ENCODE results near the gene NCL. TPM values are rescaled to one million over a fixed set of nuclear protein-coding genes. Genes with fewer than 3 reads are reported as not detected.
A peak's percentile ranks its signal among the peaks of the same experiment; 100 is the strongest.

The NCL gene
- total RNA-seq, 1 donor from 2014 or later = 298 TPM

GRCh38 chr2:231425291-231425810 is 38.9 kb downstream of the NCL start:
- no peak for DNase-seq (ENCODE audit: low spot score)

GRCh38 chr2:231423176-231423575 is 41.1 kb downstream of the NCL start:
- Mint-ChIP-seq H3K27me3 (ENCODE audit: low read depth) (no peaks in the 10 kb centered on the region), H3K4me3 (ENCODE audit: unreplicated experiment) (no peak overlapping the region), H3K9me3 (ENCODE audit: low read depth) (no peaks in the 10 kb centered on the region), H3K4me1 (ENCODE audit: low read depth) (no peaks in the 10 kb centered on the region), H3K36me3 (ENCODE audit: low read depth) (no peaks in the 10 kb centered on the region), H3K27ac (ENCODE audit: unreplicated experiment) (no peak overlapping the region)
- no peak for DNase-seq (ENCODE audit: low spot score)
- no peak for TF ChIP-seq CTCF (IDR thresholded peaks at IDR 0.05)

More at GRCh38 chr2:231425291-231425810, 38.9 kb downstream of the NCL start:
- H3K4me3 Mint-ChIP-seq (ENCODE audit: unreplicated experiment) = no peak overlapping the region
- H3K9me3 Mint-ChIP-seq (ENCODE audit: low read depth) = no peaks in the 10 kb centered on the region
- TF ChIP-seq CTCF (IDR thresholded peaks at IDR 0.05) = no peak
- no peak overlapping the region for H3K27ac Mint-ChIP-seq (ENCODE audit: unreplicated experiment)
- no peaks in the 10 kb centered on the region for H3K4me1 Mint-ChIP-seq (ENCODE audit: low read depth)
- H3K27me3 Mint-ChIP-seq (ENCODE audit: low read depth) = no peaks in the 10 kb centered on the region
- no peaks in the 10 kb centered on the region for H3K36me3 Mint-ChIP-seq (ENCODE audit: low read depth)

- no peaks in the 10 kb centered on the region for H3K36me3 Mint-ChIP-seq (ENCODE audit: low read depth)
- no peaks in the 10 kb centered on the region for H3K4me1 Mint-ChIP-seq (ENCODE audit: low read depth)
- H3K27ac Mint-ChIP-seq (ENCODE audit: unreplicated experiment) = no peak overlapping the region
- no peak for TF ChIP-seq CTCF (IDR thresholded peaks at IDR 0.05)
- no peaks in the 10 kb centered on the region for H3K9me3 Mint-ChIP-seq (ENCODE audit: low read depth)
- H3K27me3 Mint-ChIP-seq (ENCODE audit: low read depth) = no peaks in the 10 kb centered on the region
- DNase-seq (ENCODE audit: low spot score) = no peak
- no peak overlapping the region for H3K4me3 Mint-ChIP-seq (ENCODE audit: unreplicated experiment)
Measured at GRCh38 chr2:231422056-231422455, 42.2 kb downstream of the NCL start.

GRCh38 chr2:231421051-231421580 is 43.2 kb downstream of the NCL start:
- Mint-ChIP-seq H3K9me3 (ENCODE audit: low read depth) (no peaks in the 10 kb centered on the region), H3K4me1 (ENCODE audit: low read depth) (no peaks in the 10 kb centered on the region), H3K27me3 (ENCODE audit: low read depth) (no peaks in the 10 kb centered on the region), H3K4me3 (ENCODE audit: unreplicated experiment) (no peak overlapping the region), H3K27ac (ENCODE audit: unreplicated experiment) (no peak overlapping the region), H3K36me3 (ENCODE audit: low read depth) (no peaks in the 10 kb centered on the region)
- no peak for TF ChIP-seq CTCF (IDR thresholded peaks at IDR 0.05)
- DNase-seq (ENCODE audit: low spot score) = peak; percentile 40

- DNase-seq (ENCODE audit: low spot score) = no peak
- H3K36me3 Mint-ChIP-seq (ENCODE audit: low read depth) = no peaks in the 10 kb centered on the region
- no peak for TF ChIP-seq CTCF (IDR thresholded peaks at IDR 0.05)
- H3K4me3 Mint-ChIP-seq (ENCODE audit: unreplicated experiment) = no peak overlapping the region
- H3K4me1 Mint-ChIP-seq (ENCODE audit: low read depth) = peaks cover 6% of the 10 kb centered on the region
- no peaks in the 10 kb centered on the region for H3K27me3 Mint-ChIP-seq (ENCODE audit: low read depth)
- no peak overlapping the region for H3K27ac Mint-ChIP-seq (ENCODE audit: unreplicated experiment)
- H3K9me3 Mint-ChIP-seq (ENCODE audit: low read depth) = no peaks in the 10 kb centered on the region
Measured at GRCh38 chr2:231418820-231419640, 45.3 kb downstream of the NCL start.

All from chondrocyte (in vitro differentiated cells).